Activated T-cell treated with anti-CD3 and anti-CD28 coated beads, Interleukin-2, amount 50 U/mL, for 48 hours (primary cell): Measurements from ENCODE around the gene YY2.
"Not testable (repeated sequence)": the region's sequence is repeated elsewhere in the genome, so short reads cannot be mapped to it uniquely, and the experiment has no call there.

Experiments used
- DNase-seq, 2 experiments: peaks; one replicate each; pipeline ENCODE4 v3.0.0-alpha.2; 2020

The YY2 gene

DNA sequence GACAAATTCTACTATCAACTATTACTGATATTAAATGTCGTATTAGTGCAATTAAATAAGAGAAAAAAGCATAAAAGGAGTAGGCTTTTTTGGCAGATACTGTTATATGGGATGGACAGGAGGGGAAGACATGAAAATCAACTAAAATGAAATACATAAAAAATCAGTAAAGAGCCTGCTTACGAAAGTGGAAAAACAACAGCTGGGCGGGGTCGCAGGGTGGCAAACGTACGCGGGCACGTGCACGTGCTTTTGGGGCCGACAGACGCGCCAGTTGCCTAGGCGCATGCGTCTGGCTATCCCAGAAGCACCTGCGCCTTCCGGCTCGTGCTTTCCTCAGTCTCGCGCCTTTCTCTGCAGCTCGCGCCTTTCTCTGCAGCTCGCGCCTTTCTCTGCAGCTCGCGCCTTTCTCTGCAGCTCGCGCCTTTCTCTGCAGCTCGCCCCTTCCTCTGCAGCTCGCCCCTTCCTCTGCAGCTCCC is at the start of gene YY2:
TSS of gene YY2 (plus strand) at position 51 of the 479 bp plus-strand sequence. CDS start 498 bp downstream, outside the sequence.
- no peak for DNase-seq

DNA sequence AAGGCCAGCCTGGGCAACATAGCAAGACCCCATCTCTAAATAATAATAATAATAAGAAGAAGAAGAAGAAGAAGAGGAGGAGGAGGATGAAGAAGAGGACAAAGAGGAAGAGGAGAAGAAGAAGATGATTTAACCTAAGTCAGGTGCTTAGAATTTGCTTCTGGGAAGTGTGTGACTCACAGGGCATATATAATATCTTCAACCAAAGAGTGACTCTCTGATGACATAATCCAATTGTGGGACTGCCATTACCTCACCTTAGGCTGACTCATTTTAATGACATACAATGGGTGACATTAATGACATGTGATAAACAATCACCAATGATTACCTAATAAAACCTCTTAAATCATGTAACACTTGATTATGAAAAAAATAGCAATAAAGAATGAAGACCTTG is 49.1 kb upstream of the YY2 start:
- DNase-seq = no peak

DNA sequence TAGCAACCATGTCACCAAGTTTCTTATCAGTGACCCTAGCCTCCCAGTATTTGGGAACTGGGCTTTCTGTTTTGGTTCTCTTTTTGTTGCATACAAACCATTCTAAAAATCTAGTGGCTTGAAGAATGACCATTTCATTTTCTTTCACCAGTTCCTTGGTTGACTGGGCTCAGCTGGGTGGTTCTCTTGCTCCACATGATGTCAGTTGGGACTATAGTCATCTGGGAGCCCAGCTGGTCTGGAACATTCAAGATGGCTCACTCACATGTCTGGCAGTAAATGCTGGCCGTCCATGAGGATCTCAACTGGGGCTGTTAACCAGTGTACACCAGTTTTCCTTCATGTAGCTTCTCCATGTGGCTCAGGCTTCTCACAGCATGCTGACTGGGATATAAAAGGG is 44.0 kb upstream of the YY2 start:
- no peak for DNase-seq

DNA sequence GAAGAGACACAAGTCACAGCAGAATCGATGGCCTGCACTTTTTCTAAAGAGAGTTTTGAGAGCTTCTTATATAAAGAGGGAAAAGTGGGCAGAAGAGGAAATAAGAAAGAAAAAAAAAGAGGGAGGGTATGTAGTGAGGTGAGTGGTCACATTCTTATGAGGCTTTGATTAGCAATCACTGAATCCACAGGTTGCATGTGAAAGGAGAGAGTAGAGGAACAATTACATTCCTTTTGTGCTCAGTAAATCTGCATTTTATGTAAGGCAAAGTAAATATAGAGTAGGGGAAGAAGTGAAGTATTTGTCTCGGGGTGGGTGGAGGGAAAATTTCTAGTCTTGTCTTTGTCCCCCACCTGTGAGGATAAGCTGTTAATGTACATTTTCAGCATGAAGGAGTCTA is 43.2 kb upstream of the YY2 start:
- DNase-seq = no peak

DNA sequence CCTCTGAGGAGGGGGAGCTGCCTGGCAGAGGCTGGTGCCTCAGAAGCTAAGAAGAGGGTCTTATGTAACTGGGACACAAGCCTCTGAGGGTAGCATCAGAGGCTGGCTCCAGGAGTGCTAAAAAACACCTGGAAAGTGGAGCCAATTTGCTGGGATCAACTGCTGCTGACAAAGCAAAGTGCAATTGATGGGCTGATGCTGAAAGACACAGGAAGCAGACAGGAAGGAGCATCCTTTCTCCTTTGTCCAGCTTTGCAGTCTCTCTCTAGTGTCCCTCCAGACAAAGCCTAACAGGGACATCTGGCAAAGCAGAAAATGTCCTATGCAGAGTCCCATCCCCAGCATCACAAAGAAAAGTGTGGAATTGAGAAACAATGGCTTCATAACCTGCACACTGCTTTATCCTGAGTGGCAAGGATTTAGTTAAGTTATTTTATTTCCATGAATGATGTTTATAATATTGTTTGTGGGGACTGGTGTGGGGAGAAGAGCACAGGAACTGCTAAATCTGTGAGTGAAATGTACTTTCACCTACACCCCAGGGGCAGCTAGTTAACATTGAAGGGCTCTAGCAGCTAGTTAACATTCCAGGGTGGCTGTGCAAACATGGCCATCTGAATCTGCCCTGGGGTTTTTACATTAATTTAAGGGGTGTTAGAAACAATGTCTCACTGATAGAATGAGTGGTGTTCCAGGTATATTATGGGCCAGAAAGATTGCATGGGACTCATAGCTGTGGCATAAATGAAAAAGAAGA is 42.0 kb upstream of the YY2 start:
- no peak for DNase-seq

DNA sequence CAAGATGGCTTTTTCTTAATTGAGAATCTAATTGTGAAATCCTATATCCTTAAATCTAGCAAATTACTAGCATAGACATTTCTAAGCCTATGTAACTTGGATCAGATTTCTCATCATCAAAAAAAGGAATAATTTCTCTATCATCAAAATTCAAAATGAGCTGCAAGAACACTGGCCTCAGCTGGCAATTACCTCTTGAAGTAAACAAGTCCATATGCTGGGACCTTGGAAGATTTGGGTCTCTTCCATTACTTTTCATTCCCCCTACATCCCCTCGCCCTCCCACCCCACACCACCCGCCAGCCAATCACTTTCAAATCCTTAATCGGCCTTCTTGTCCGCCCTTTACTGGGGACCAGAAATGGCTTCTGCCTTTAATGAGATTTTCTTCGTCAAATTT is 39.7 kb upstream of the YY2 start:
- no peak for DNase-seq

DNA sequence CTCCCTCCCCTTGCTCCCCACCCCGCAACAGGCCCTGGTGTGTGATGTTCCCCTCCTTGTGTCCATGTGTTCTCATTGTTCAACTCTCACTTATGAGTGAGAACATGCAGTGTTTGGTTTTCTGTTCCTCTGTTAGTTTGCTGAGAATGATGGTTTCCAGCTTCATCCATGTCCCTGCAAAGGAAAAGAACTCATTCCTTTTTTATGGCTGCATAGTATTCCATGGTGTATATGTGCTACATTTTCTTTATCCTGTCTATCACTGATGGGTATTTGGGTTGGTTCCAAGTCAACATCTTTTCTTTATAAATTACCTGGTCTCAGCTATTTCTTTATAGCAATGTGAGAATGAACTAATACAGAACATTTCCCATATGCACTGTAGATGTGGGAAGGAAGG is 35.6 kb upstream of the YY2 start:
- DNase-seq = not testable (repeated sequence)

DNA sequence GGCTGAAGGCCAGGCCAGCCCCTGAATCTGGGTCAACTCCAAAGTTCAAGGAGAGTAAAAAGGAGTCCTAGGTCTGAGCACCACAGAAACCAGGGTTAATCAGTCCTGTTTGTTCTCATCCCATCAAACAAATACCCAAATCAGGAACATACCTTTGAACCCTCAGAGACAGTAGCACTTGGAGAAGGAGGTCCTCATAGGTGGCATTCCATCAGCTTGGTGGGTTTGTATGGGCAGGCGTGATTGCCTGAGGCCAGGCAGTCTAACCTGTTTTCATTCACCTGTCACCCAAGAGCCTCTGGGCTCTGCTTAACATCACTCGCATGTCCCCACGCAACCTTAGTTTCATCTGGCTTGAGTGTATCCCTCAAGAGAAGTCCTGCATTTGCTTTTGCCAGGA is 33.9 kb upstream of the YY2 start:
- DNase-seq = no peak

DNA sequence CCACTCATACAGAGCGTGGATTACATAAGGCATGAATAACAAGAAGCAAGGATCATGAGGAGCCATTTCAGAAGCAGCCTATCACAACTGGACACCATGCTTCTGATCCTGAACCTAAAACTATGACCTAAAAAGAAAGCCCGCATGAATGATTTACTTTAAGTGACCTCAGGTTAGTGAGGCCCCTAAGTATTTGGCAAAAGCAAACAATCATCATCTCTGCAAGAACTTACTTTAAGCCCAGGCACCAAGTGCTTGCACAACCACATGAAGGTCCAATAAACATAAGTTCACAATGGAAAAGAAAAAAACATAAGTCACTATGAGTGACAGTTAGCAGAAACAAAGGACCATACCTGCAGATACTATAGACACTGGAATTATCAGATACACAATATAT is 24.3 kb upstream of the YY2 start:
- DNase-seq = no peak

DNA sequence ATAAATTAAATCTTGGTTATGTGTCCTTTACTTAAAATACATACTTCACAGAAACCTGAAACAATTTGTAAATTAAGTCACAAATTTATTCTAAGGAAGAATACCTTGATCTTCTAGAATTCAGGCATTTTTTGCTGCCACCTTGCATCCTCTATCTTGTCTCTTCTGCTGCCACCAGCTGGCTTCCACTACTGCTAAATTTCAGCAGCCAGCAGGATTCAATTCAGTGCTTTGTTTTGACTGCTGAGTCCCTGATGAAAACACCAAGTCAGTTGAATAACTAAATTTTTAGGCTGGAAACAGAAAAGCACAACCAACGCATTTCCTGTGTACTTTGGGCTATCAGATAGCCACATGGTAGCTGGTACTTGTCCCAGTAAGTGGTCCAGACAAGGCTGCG is 18.7 kb upstream of the YY2 start:
- no peak for DNase-seq

DNA sequence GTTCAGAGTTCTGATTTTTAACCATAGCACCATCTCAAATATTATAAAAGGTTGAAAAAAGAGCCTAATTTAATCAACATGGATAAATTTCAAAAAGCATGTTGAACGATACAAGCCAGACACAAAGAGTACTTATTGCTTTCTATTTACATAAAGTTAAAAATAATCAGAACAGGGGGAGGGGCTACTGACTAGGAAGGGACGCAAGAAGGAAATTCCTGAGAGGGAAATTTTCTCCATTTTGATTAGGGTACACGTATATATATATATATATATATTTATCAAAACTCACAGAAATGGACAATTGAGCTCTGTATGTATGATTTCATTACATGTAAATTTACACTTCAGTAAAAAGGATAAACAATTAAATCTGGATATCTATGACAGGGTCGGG is 16.9 kb upstream of the YY2 start:
- no peak for DNase-seq

DNA sequence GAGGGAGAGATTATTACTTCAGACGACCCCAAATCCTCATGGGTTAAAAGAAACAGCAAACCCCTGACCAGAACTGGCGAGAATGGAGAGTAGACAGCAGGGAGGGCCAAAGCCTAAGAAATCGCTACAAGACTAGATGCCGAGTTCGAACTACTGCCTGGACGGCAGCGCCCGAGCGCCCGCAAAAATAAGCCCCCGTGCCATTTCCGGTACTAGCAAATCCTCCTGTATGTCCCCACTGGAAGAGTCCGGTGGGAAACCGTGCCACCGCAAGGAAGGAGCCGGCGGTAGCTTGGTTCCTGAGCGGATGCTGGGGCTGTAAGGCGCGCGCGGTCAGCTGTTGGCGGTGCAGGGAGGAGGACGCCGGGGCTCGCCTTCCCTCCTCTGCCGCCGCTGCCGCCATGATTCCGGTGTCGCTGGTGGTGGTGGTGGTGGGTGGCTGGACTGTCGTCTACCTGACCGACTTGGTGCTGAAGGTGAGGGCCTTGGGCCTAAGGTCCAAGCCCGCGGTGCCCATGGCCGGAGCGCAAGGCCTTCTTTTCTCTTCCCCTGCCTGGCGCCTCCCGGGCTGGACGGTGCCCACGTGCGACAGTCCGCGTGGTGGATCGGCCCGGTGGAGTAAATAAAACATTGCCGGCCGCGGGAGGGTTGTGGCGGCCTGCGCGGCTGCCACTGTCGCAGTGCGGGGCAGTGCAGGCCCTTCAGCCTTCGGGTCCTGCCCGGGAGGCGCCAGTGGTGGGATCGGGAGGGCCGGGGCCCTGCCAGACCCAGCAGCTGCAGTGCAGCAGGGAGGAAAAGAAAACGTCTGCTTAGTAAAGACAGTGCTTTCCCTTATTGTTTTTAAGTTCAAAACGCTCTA is 16.2 kb upstream of the YY2 start, which contains the start of gene MBTPS2:
TSS of gene MBTPS2 (plus strand) at position 284 of the 859 bp plus-strand sequence. CDS start at position 402, 118 bp downstream.
- DNase-seq = peak; percentile 87 to 89

DNA sequence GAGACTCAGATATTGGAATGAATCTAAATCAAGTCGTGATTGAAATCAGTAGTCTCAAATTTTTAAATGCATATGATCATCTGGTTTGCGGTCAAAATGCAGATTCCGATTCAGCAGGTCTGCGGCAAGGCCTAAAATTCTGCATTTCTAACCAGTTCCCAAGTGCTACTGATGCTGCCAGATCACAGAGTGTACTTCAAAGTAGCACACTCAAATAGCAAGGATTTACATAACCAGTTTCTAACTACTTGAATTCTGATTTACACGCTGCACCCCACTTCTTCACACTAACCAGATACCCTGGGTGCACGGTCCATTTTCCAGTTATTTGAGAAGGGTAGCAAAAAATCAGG is 15.6 kb upstream of the YY2 start:
- DNase-seq = no peak

DNA sequence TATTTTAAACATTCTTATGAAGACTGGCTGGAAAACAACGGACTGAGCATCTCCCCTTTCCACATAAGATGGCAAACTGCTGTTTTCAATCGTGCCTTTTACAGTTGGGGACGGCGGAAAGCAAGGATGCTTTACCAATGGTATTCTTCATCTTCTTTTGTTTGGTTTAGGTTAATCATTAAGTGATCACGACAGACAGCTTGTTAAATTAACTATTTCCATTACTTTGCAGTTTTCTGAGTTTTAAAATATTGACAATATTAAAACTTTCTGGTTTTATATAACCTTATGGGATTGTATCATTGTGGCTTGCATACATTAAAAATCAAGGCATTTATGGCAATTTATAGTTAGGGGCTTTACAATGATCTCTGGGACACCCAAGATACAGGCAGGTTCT is 12.6 kb upstream of the YY2 start:
- DNase-seq = no peak

DNA sequence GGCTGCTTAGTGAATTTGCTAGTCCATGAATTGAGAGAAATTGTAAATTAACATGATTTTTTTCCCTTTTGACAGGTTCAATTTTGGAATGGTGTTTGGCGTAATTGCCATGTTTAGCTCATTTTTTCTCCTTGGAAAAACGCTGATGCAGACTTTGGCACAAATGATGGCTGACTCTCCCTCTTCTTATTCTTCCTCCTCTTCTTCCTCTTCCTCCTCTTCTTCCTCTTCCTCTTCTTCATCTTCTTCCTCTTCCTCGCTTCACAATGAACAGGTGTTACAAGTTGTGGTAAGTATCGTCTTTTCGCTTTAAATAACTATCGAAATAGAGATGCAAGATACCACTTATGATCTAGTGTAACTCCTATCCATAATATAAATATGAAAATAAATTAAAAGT is 10.7 kb upstream of the YY2 start:
- no peak for DNase-seq

DNA sequence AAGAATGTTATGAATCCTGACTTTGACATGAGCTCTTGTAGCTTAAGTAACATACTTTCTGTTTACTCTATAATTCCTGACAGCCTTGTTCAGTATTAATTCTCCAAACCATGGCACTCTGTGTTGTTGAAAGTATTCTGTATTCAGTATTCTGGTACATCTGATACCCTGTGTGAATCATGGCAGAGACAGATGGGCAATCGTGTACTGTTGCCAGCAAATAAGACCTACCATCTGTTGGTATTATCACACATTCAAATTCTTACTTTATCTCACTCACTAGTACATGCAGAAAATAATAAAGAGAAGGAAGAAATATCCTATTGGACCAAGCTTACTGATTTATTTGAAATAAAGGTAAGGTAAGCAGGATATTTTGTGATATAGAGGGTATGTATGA is 8.4 kb upstream of the YY2 start:
- DNase-seq = no peak

DNA sequence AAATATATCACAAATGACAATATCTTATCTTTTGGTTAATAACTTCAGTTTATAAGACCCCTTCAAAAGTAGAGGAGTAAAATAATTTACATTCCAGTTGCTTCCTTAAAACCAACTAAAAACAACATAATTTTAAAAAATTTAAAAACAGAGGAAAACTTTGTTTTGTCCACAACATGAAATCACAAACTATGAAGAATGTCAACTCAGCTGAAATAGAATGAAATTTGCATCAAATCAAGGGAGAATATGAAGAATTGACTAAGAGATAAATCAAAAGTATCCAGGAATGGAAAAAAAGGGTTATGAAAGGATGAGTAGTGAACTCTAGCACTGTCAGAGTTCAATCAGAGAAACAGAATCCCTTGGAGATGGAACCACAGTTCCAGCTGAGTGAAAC is 2.2 kb upstream of the YY2 start:
- DNase-seq = no peak

DNA sequence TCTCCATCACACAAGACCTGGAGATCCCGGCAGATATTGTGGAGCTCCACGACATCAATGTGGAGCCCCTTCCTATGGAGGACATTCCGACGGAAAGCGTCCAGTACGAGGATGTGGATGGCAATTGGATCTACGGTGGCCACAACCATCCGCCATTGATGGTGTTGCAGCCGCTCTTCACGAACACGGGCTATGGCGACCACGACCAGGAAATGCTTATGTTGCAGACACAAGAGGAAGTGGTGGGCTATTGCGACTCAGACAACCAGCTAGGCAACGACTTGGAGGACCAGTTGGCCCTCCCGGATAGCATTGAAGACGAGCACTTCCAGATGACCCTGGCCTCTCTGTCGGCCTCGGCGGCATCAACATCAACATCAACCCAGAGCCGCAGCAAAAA is 717 bp downstream of the YY2 start:
- DNase-seq = no peak

DNA sequence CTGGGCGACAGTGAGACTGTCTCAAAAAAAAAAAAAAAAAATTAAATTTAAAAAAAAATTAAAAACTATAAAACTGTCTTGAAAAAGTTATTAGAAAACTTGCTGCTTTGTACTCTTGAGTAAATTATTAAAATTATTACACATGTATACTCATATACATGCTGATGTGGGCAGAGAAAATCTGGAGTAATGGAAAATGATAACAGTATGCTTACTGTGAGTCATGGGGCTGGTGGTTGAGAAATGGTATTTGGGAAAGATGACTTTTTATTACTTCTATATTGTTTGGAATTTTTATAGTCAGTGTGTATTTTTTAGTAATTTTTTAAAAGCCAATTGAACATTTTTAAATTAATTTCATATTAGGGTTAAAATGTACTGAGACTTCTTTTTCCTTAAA is 7.5 kb downstream of the YY2 start:
- no peak for DNase-seq

DNA sequence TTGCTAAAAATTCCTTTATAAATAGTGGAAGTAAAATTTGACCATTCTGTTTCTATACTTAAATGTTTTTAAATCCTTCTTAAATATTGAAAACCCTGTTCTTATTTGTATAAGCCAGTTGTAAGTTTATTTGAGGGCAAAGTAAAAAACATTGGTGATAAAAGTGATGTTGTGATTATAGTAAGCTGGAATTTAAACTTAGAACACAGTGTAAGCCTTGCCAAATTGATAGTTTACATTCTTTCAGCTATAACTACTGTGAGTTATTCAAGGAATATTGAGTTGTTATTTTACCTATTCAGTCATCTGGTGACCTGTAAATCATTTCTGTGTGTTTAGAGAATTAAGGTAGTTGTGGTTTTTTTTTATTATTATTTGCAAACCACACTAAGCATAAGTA is 9.6 kb downstream of the YY2 start:
- no peak for DNase-seq

DNA sequence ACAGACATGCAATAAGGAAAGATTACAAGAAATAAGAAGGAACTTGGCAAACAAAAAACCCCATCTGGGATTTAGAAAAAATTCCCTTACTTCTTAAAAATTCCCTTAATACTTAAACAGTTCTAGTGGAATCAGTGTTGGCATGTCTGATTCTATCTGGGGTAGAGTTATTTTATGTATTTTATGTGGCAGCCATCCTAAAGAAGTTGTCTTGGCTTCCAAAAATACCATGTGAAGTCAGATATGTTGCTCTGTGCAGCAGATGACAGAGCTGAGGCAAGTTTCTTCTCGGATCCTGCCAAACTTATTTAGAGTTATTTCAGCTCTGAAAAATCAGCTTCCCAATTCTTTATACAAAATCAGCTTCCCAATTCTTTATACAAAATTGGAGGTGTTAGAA is 14.7 kb downstream of the YY2 start:
- DNase-seq = no peak

DNA sequence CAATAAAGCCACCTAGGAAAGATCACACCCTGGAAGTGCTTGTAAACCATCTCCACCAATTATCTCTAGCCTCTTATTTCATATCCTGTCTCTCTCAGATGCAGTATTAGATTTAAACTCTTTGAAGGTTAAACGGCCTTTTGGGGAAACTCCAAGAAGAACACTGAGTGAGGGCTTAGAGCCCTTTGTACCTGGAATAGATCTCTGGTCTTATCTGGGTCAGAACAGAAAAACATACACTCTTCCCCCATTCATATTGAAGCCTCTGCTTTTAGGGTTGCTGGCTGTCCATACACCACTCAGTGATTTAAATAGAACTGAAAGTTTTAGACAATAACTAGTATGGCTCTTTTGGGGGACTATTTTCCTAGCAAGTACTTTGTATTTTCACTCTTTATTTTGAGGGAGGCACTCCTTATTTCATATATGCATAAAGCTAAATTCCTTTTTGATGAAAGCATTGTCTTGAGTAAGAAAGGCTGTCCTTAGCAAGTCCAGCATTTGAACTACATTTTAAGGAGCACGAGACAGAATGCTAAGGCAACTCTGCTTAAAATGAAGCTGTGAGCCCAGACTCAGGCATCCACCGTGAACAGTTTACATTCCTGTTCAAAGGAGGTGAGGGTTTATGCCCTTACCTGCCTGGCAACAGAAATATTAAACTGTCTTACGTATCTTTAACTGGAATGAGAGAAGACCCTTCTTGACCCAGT is 17.4 kb downstream of the YY2 start:
- DNase-seq = no peak

DNA sequence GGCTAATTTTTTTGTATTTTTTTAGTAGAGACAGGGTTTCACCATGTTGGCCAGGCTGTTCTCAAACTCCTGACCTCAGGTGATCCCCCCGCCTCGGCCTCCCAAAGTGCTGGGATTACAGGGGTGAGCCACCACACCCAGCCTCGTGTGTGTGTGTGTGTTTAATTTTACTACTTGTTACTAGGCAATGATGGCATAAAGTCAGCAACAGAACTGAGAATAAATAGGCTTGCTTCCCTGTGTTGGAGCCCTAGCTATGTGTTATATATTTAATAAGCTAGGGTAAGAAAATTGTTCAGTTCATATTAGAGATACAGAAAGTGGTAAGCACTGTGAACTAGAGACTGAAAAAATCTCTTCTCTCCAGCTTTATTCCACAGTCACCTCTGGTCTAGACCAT is 18.4 kb downstream of the YY2 start:
- DNase-seq = not testable (repeated sequence)

DNA sequence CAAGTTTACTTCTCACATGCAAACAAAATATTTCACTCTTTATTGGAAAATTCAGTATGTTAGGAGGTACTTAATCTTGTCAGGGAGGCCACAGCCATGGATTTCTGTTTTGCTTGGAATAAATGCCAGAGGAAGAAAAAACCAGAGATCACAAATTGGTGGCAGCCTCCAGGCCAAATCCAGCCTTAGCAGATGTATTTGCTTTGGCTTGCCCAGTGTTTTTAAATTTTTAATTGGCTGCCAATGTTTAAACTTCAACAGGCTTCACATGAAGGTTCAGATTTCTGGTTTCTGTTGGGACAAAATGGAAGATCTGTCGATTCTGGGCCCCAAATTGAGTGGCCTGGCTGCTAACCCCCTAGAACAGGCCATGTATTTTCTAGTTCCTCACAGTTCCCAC is 19.2 kb downstream of the YY2 start:
- no peak for DNase-seq
